ENCODE results near the gene AGXT2. TPM values are rescaled to one million over a fixed set of nuclear protein-coding genes. Genes with fewer than 3 reads are reported as not detected.

Gene AGXT2
- total RNA-seq, 1 experiment from 2014 or later: not detected

GRCh38 chr5:35082530-35082929, 34.8 kb upstream of the AGXT2 start:
- Histone ChIP-seq H3K9ac (ENCODE audit: low read length) (no peak overlapping the region), H3K36me3 (ENCODE audit: control insufficient read depth in 1 of 2, insufficient read depth in 2 of 2, low read length in 2 of 2) (no peaks in the 10 kb centered on the region), H4K20me1 (ENCODE audit: insufficient read depth) (no peaks in the 10 kb centered on the region), H3K4me1 (ENCODE audit: control insufficient read depth in 1 of 2, insufficient read depth in 2 of 2, low read length in 2 of 2) (no peaks in the 10 kb centered on the region), H3K4me2 (ENCODE audit: low read length) (no peak overlapping the region), H3K9me3 (ENCODE audit: control insufficient read depth in 1 of 2, insufficient read depth in 1 of 2, low read depth in 1 of 2, low read length in 2 of 2) (no peaks in the 10 kb centered on the region), H3K4me3 (replicated peaks in 1 of 2; ENCODE audit: low read depth in 1 of 2, low read length in 2 of 2) (no peak overlapping the region), H3K9me2 (ENCODE audit: insufficient read depth) (no peaks in the 10 kb centered on the region), H3K79me2 (ENCODE audit: insufficient read depth, low read length) (no peaks in the 10 kb centered on the region), H3K27me3 (ENCODE audit: insufficient read depth, low read length) (0 out of 2 replicates have a peak, but pooled peaks cover 4% of the 10 kb centered on the region), H2AFZ (ENCODE audit: low read depth, low read length, poor library complexity, severe bottlenecking) (no peak overlapping the region), H3K27ac (ENCODE audit: low read depth, low read length) (no peak overlapping the region)
- BruUV-seq (replicated peaks): no TSS peak
- DNase-seq (ENCODE audit: low read depth, low spot score) (no peak), ATAC-seq (no peak)
- CTCF ChIA-PET: no interaction called here
- POLR2A ChIA-PET: no interaction called here
- TF ChIP-seq CBX3 (IDR thresholded peaks at IDR 0.05; ENCODE audit: low read depth) (no peak), SRF (IDR thresholded peaks at IDR 0.05; ENCODE audit: low read depth) (no peak), CTCF (IDR thresholded peaks at IDR 0.05 in 2 of 3, conservative IDR thresholded peaks at IDR 0.05 in 1 of 3; ENCODE audit: borderline replicate concordance in 1 of 3, insufficient read depth in 1 of 3, low read depth in 2 of 3, low read length in 2 of 3) (no peak), EZH2phosphoT487 (IDR thresholded peaks at IDR 0.05; ENCODE audit: borderline replicate concordance) (no peak), TCF7L2 (IDR thresholded peaks at IDR 0.05; ENCODE audit: borderline replicate concordance, extremely low read depth, insufficient read depth, insufficient read length) (no peak), RAD21 (IDR thresholded peaks at IDR 0.05; ENCODE audit: low read depth) (no peak), FOSL1 (IDR thresholded peaks at IDR 0.05; ENCODE audit: low read depth) (no peak), POLR2A (IDR thresholded peaks at IDR 0.05; ENCODE audit: borderline replicate concordance, extremely low read depth, insufficient read depth, insufficient read length) (no peak)
- intact Hi-C loops (cut with micrococcal nuclease): no loop called here
- RAD21 ChIA-PET (ENCODE audit: low non-redundant PET in 1 of 2, low total read pairs in 2 of 2, uncharacterized antibody in 2 of 2, unreplicated experiment in 2 of 2): no interaction called here

DNA sequence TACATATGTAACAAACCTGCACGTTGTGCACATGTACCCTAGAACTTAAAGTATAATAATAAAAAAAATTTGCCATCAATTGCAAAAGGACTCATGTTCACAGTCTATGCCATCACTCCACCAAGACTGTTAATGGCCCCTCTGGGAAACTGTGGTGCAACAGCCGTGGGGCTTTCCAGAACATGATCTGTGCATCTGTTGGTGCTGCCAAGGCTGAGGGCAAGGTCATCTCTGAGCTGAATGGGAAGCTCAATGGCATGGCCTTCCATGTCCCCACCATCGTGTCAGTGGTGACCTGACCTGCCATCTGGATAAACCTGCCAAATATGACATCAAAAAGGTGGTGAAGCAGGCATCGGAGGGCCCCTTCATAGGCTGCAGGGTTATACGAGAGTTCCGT, 33.4 kb upstream of the AGXT2 start:
- no peaks in the 10 kb centered on the region for H3K9me2 ChIP-seq (ENCODE audit: insufficient read depth)
- CTCF ChIA-PET: no interaction called here
- TF ChIP-seq EZH2 (IDR thresholded peaks at IDR 0.05) (no peak), ZFX (IDR thresholded peaks at IDR 0.05) (no peak), MAX (IDR thresholded peaks at IDR 0.05) (no peak), CTCF (IDR thresholded peaks at IDR 0.05 in 2 of 3, conservative IDR thresholded peaks at IDR 0.05 in 1 of 3; ENCODE audit: borderline replicate concordance in 1 of 3, insufficient read depth in 1 of 3, low read depth in 2 of 3, low read length in 2 of 3) (no peak), SRF (IDR thresholded peaks at IDR 0.05; ENCODE audit: low read depth) (no peak)
- TF ChIP-seq, protein P1, sequence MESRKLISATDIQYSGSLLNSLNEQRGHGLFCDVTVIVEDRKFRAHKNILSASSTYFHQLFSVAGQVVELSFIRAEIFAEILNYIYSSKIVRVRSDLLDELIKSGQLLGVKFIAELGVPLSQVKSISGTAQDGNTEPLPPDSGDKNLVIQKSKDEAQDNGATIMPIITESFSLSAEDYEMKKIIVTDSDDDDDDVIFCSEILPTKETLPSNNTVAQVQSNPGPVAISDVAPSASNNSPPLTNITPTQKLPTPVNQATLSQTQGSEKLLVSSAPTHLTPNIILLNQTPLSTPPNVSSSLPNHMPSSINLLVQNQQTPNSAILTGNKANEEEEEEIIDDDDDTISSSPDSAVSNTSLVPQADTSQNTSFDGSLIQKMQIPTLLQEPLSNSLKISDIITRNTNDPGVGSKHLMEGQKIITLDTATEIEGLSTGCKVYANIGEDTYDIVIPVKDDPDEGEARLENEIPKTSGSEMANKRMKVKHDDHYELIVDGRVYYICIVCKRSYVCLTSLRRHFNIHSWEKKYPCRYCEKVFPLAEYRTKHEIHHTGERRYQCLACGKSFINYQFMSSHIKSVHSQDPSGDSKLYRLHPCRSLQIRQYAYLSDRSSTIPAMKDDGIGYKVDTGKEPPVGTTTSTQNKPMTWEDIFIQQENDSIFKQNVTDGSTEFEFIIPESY (IDR thresholded peaks at IDR 0.05; ENCODE audit: extremely low read depth, insufficient replicate concordance, low read length): no peak

More for the DNA sequence above, 33.4 kb upstream of the AGXT2 start:
- intact Hi-C loops (cut with micrococcal nuclease): no loop called here
- Histone ChIP-seq H3K27me3 (ENCODE audit: insufficient read depth, low read length) (0 out of 2 replicates have a peak, but pooled peaks cover 4% of the 10 kb centered on the region), H3K4me3 (replicated peaks in 1 of 2; ENCODE audit: low read depth in 1 of 2, low read length in 2 of 2) (no peak overlapping the region), H3K9ac (ENCODE audit: low read length) (no peak overlapping the region), H3K9me3 (ENCODE audit: control insufficient read depth in 1 of 2, insufficient read depth in 1 of 2, low read depth in 1 of 2, low read length in 2 of 2) (no peaks in the 10 kb centered on the region), H3K79me2 (ENCODE audit: insufficient read depth, low read length) (no peaks in the 10 kb centered on the region), H4K20me1 (ENCODE audit: insufficient read depth) (no peaks in the 10 kb centered on the region), H3K4me1 (ENCODE audit: control insufficient read depth in 1 of 2, insufficient read depth in 2 of 2, low read length in 2 of 2) (no peaks in the 10 kb centered on the region), H3K36me3 (ENCODE audit: control insufficient read depth in 1 of 2, insufficient read depth in 2 of 2, low read length in 2 of 2) (no peaks in the 10 kb centered on the region), H2AFZ (ENCODE audit: low read depth, low read length, poor library complexity, severe bottlenecking) (no peak overlapping the region), H3K4me2 (ENCODE audit: low read length) (no peak overlapping the region), H3K27ac (ENCODE audit: low read depth, low read length) (no peak overlapping the region)
- ChIA-PET POLR2A (no interaction called here), RAD21 (ENCODE audit: low non-redundant PET in 1 of 2, low total read pairs in 2 of 2, uncharacterized antibody in 2 of 2, unreplicated experiment in 2 of 2) (no interaction called here)
- DNase-seq (ENCODE audit: low read depth, low spot score) (no peak), ATAC-seq (no peak)
- BruUV-seq (replicated peaks): no TSS peak

Measured in HCT116 (cell line).